Progenitor cell of endocrine pancreas (in vitro differentiated cells): ENCODE data around the gene ATP1B4. TPM values are rescaled to one million over a fixed set of nuclear protein-coding genes. Genes with fewer than 3 reads are reported as not detected.

Experiments
- DNase-seq: peaks from one replicate; pipeline ENCODE4 v3.0.0; 2021; ENCODE audit warnings: low spot score; ENCODE audit not compliant: unreplicated experiment
- H3K27ac Mint-ChIP-seq: 2 replicates; pipeline ENCODE4 v1.8.0; 2021; ENCODE audit warnings: mild to moderate bottlenecking, moderate library complexity, mixed read lengths
- H3K27me3 Mint-ChIP-seq: 2 replicates; pipeline ENCODE4 v1.8.0; 2021; ENCODE audit warnings: mixed read lengths
- H3K36me3 Mint-ChIP-seq: 2 replicates; pipeline ENCODE4 v1.8.0; 2022; ENCODE audit warnings: mixed read lengths; ENCODE audit not compliant: insufficient read depth
- H3K4me1 Mint-ChIP-seq: 2 replicates; pipeline ENCODE4 v1.8.0; 2021; ENCODE audit warnings: low read depth, mixed read lengths
- H3K4me3 Mint-ChIP-seq: 2 replicates; pipeline ENCODE4 v1.8.0; 2021; ENCODE audit warnings: low read depth, mild to moderate bottlenecking, moderate library complexity, mixed read lengths
- H3K9me3 Mint-ChIP-seq: 2 replicates; pipeline ENCODE4 v1.8.0; 2021; ENCODE audit warnings: low read depth, mixed read lengths
- total RNA-seq: library from RNA; stranded (reverse); gene quantifications from 2 replicates; pipeline ENCODE4 v1.2.1, GENCODE V29; 2021
- TF ChIP-seq, protein P1 (sequence below): fragments of 200-600 bp; sonication (generic); IDR thresholded peaks from one replicate; pipeline ENCODE4 v1.5.0; 2021; ENCODE audit warnings: antibody characterized with exemption, mild to moderate bottlenecking; ENCODE audit not compliant: unreplicated experiment

The ATP1B4 gene
- total RNA-seq, 1 donor from 2014 or later: not detected

DNA sequence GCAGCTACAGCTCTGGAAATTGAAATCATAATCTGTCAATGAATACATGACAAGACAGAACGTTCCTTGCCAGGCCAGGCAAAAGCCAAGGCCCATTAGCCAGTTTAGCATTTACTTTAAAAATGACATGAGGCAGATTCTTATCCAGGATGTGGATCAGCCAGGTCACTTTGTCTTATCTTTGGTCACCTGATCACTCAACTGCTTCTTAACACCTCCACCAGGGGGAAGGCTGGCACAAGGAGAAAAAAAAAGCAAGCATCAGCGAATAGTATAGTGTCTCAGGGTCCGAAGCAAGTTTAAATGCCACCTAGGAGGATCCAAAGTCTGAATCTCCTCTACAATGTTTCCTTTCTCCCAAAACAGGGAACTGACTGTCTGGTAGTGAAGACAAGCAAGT, 18.8 kb downstream of the ATP1B4 start:
- H3K27ac Mint-ChIP-seq: no peak overlapping the region
- no peak overlapping the region for H3K4me3 Mint-ChIP-seq
- H3K9me3 Mint-ChIP-seq: peaks cover 13% of the 10 kb centered on the region
- no peak for DNase-seq
- no peaks in the 10 kb centered on the region for H3K27me3 Mint-ChIP-seq
- no peaks in the 10 kb centered on the region for H3K4me1 Mint-ChIP-seq
- H3K36me3 Mint-ChIP-seq: peaks cover 3% of the 10 kb centered on the region
- TF ChIP-seq, protein P1, sequence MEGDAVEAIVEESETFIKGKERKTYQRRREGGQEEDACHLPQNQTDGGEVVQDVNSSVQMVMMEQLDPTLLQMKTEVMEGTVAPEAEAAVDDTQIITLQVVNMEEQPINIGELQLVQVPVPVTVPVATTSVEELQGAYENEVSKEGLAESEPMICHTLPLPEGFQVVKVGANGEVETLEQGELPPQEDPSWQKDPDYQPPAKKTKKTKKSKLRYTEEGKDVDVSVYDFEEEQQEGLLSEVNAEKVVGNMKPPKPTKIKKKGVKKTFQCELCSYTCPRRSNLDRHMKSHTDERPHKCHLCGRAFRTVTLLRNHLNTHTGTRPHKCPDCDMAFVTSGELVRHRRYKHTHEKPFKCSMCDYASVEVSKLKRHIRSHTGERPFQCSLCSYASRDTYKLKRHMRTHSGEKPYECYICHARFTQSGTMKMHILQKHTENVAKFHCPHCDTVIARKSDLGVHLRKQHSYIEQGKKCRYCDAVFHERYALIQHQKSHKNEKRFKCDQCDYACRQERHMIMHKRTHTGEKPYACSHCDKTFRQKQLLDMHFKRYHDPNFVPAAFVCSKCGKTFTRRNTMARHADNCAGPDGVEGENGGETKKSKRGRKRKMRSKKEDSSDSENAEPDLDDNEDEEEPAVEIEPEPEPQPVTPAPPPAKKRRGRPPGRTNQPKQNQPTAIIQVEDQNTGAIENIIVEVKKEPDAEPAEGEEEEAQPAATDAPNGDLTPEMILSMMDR: peak; percentile 17

- Mint-ChIP-seq H3K27me3 (no peaks in the 10 kb centered on the region), H3K36me3 (no peaks in the 10 kb centered on the region), H3K4me1 (no peaks in the 10 kb centered on the region), H3K9me3 (peaks cover 12% of the 10 kb centered on the region), H3K27ac (no peak overlapping the region), H3K4me3 (no peak overlapping the region)
- DNase-seq: no peak
- TF ChIP-seq, protein P1: no peak
Observed at GRCh38 chrX:120401301-120401700, 39.4 kb downstream of the ATP1B4 start.

DNA sequence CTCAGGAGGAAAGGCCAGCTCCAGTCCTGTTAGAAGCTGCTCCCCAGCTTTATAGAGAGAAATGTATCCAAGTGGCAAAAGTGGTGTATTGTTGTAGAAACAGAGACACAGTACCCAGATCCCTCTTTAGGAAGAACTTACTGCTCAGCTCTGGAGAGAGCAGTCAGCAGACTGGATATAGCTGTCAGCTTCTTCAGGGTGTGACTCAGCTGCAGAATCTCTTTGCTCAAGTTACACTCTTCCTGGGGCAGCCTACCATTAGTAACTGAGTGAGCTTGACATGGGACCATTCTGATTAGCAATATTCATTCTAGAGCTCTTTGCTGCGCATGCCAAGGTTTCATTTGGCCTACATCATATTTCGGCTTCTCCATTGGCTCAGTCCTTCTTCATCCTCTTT, 40.5 kb downstream of the ATP1B4 start:
- Mint-ChIP-seq H3K4me3 (no peak overlapping the region), H3K27me3 (no peaks in the 10 kb centered on the region), H3K36me3 (no peaks in the 10 kb centered on the region), H3K27ac (no peak overlapping the region), H3K4me1 (no peaks in the 10 kb centered on the region), H3K9me3 (peaks cover 12% of the 10 kb centered on the region)
- no peak for DNase-seq
- TF ChIP-seq, protein P1: no peak

- H3K4me1 Mint-ChIP-seq: no peaks in the 10 kb centered on the region
- H3K36me3 Mint-ChIP-seq: no peaks in the 10 kb centered on the region
- H3K27ac Mint-ChIP-seq: no peak overlapping the region
- H3K27me3 Mint-ChIP-seq: no peaks in the 10 kb centered on the region
- TF ChIP-seq, protein P1: no peak
- H3K4me3 Mint-ChIP-seq: no peak overlapping the region
- H3K9me3 Mint-ChIP-seq: peaks cover 29% of the 10 kb centered on the region
- DNase-seq: no peak
Observed at GRCh38 chrX:120406638-120407037, 44.7 kb downstream of the ATP1B4 start.

GRCh38 chrX:120408168-120408567, 46.3 kb downstream of the ATP1B4 start:
- DNase-seq: no peak
- TF ChIP-seq, protein P1: no peak
- Mint-ChIP-seq H3K27me3 (no peaks in the 10 kb centered on the region), H3K27ac (no peak overlapping the region), H3K36me3 (no peaks in the 10 kb centered on the region), H3K4me1 (no peaks in the 10 kb centered on the region), H3K4me3 (no peak overlapping the region), H3K9me3 (peaks cover 29% of the 10 kb centered on the region)
